Immature natural killer cell (primary cell): ENCODE data around the gene ULK1. TPM values are rescaled to one million over a fixed set of nuclear protein-coding genes. Genes with fewer than 3 reads are reported as not detected.
A peak's percentile ranks its signal among the peaks of the same experiment; 100 is the strongest.
"Not testable (repeated sequence)": the region's sequence is repeated elsewhere in the genome, so short reads cannot be mapped to it uniquely, and the experiment has no call there.

Experiments
- DNase-seq, 3 donors: peaks; one replicate each; pipeline ENCODE4 v3.0.0; 2022; ENCODE audit warnings: mixed read lengths in 1 of 3
- H3K27ac Mint-ChIP-seq, 6 donors: one replicate each; pipeline ENCODE4 v1.8.0; 2020; ENCODE audit warnings: mixed read lengths in 6 of 6, mild to moderate bottlenecking in 5 of 6, inconsistent platforms in 4 of 6, moderate library complexity in 3 of 6
- H3K27me3 Mint-ChIP-seq, 3 donors: one replicate each; pipeline ENCODE4 v1.8.0; 2020 to 2021; ENCODE audit warnings: low read depth in 3 of 3, mild to moderate bottlenecking in 3 of 3, mixed read lengths in 3 of 3, moderate library complexity in 3 of 3, inconsistent platforms in 1 of 3
- H3K36me3 Mint-ChIP-seq, 3 donors: one replicate each; pipeline ENCODE4 v1.8.0; 2020; ENCODE audit warnings: mixed read lengths in 3 of 3, inconsistent platforms in 2 of 3, mild to moderate bottlenecking in 2 of 3
- H3K4me1 Mint-ChIP-seq, 2 donors: one replicate each; pipeline ENCODE4 v1.8.0; 2020; ENCODE audit warnings: inconsistent platforms in 2 of 2, mild to moderate bottlenecking in 2 of 2, mixed read lengths in 2 of 2, moderate library complexity in 1 of 2
- H3K4me3 Mint-ChIP-seq, 5 donors: one replicate each; pipeline ENCODE4 v1.8.0; 2020; ENCODE audit warnings: mild to moderate bottlenecking in 5 of 5, mixed read lengths in 5 of 5, inconsistent platforms in 3 of 5, moderate library complexity in 3 of 5
- H3K9me3 Mint-ChIP-seq, 6 donors: one replicate each; pipeline ENCODE4 v1.8.0; 2020; ENCODE audit warnings: mild to moderate bottlenecking in 6 of 6, mixed read lengths in 6 of 6, inconsistent platforms in 4 of 6, moderate library complexity in 3 of 6
- polyA plus RNA-seq, 3 donors: library from polyadenylated mRNA; unstranded; fragments of 300-500 nt; fragmentation: Illumina TruSeq; gene quantifications; one replicate each; pipeline ENCODE4 v1.2.3, GENCODE V29; 2021

Gene ULK1
- polyA plus RNA-seq, 3 donors from 2014 or later = 0.36 to 1.2 TPM; not detected in 1

- not testable (repeated sequence) for H3K9me3 Mint-ChIP-seq, H3K27me3 Mint-ChIP-seq, H3K36me3 Mint-ChIP-seq, DNase-seq
- H3K4me3 Mint-ChIP-seq = peak overlapping the region in 2 of 5 donors; percentile 27 to 35
- peak overlapping the region in 2 of 6 donors; percentile 21 to 55 for H3K27ac Mint-ChIP-seq
- H3K4me1 Mint-ChIP-seq = peaks cover 11 to 12% of the 10 kb centered on the region in 2 donors
These were observed 2.7 kb upstream of the ULK1 start for GRCh38 chr12:131891722-131892121.

- peak overlapping the region in 4 of 6 donors; percentile 42 to 59 (median 54) for H3K27ac Mint-ChIP-seq
- peaks cover 0 to 5% (median 4%) of the 10 kb centered on the region in 3 donors for H3K27me3 Mint-ChIP-seq
- peaks cover 11 to 19% of the 10 kb centered on the region in 2 donors for H3K4me1 Mint-ChIP-seq
- no peaks in the 10 kb centered on the region for H3K36me3 Mint-ChIP-seq
- H3K4me3 Mint-ChIP-seq = peak overlapping the region in 4 of 5 donors; percentile 48 to 64 (median 62)
- H3K9me3 Mint-ChIP-seq = peaks cover 0 to 1% (median 0%) of the 10 kb centered on the region in 6 donors
- no peak for DNase-seq
These were observed 1.5 kb upstream of the ULK1 start for GRCh38 chr12:131892711-131893604.

- Mint-ChIP-seq H3K4me3 (peak overlapping the region; percentile 41 to 74 (median 62)), H3K4me1 (peaks cover 11 to 24% of the 10 kb centered on the region in 2 donors), H3K9me3 (peaks cover 0 to 1% (median 0%) of the 10 kb centered on the region in 6 donors), H3K27ac (peak overlapping the region in 5 of 6 donors; percentile 29 to 59 (median 35)), H3K27me3 (peaks cover 0 to 5% (median 4%) of the 10 kb centered on the region in 3 donors), H3K36me3 (no peaks in the 10 kb centered on the region)
- DNase-seq = no peak
These were observed 663 bp upstream of the ULK1 start for GRCh38 chr12:131893605-131894312.

GRCh38 chr12:131894981-131895639 is 688 bp downstream of the ULK1 start:
- Mint-ChIP-seq H3K4me3 (peak overlapping the region; percentile 83 to 86 (median 85)), H3K36me3 (peaks cover 0 to 2% (median 0%) of the 10 kb centered on the region in 3 donors)

GRCh38 chr12:131895640-131896079 is 1.2 kb downstream of the ULK1 start:
- no peak for DNase-seq
- Mint-ChIP-seq H3K9me3 (no peaks in the 10 kb centered on the region), H3K27me3 (peaks cover 0 to 5% (median 4%) of the 10 kb centered on the region in 3 donors), H3K27ac (peak overlapping the region; percentile 64 to 93 (median 87)), H3K4me1 (peaks cover 11 to 26% of the 10 kb centered on the region in 2 donors), H3K36me3 (peaks cover 0 to 3% (median 0%) of the 10 kb centered on the region in 3 donors), H3K4me3 (peak overlapping the region; percentile 83 to 86 (median 85))

More at GRCh38 chr12:131894981-131895639, 688 bp downstream of the ULK1 start:
- H3K4me1 Mint-ChIP-seq = peaks cover 11 to 25% of the 10 kb centered on the region in 2 donors
- H3K27me3 Mint-ChIP-seq = peaks cover 0 to 5% (median 4%) of the 10 kb centered on the region in 3 donors
- DNase-seq = no peak
- H3K9me3 Mint-ChIP-seq = peaks cover 0 to 1% (median 0%) of the 10 kb centered on the region in 6 donors
- H3K27ac Mint-ChIP-seq = peak overlapping the region; percentile 64 to 93 (median 87)

GRCh38 chr12:131896080-131896810 is 1.8 kb downstream of the ULK1 start:
- Mint-ChIP-seq H3K4me3 (peak overlapping the region; percentile 83 to 86 (median 85)), H3K36me3 (peaks cover 0 to 3% (median 0%) of the 10 kb centered on the region in 3 donors), H3K9me3 (no peaks in the 10 kb centered on the region), H3K27ac (peak overlapping the region in 5 of 6 donors; percentile 49 to 93 (median 81)), H3K27me3 (peaks cover 0 to 5% (median 4%) of the 10 kb centered on the region in 3 donors), H3K4me1 (peaks cover 11 to 29% of the 10 kb centered on the region in 2 donors)
- peak; percentile 75 to 80 (median 78) for DNase-seq

DNA sequence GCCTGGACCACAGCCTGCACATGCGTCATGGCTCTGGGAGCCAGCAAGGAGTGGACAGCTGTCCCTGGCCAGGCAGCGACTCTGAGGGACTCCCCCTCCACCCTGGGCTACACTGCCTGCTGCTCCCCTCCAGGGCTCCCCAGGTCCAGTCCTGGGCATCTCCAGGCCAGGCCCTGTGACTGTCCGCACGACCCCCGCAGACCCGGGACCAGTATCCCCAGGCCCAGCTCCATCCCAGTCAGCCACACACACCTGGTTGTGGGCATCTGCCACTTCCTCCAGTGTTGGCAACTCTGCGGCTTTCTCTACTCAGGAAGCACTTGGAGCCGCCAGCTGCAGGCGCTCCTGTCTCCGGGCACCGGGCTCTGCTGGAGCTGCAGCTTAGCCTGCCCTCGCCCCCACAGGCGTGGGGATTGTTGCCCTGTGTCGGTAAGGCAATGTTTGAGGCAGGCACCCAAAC is 2.4 kb downstream of the ULK1 start:
- peak overlapping the region in 5 of 6 donors; percentile 40 to 84 (median 49) for H3K27ac Mint-ChIP-seq
- H3K9me3 Mint-ChIP-seq = no peaks in the 10 kb centered on the region
- peaks cover 11 to 34% of the 10 kb centered on the region in 2 donors for H3K4me1 Mint-ChIP-seq
- peaks cover 0 to 3% (median 0%) of the 10 kb centered on the region in 3 donors for H3K36me3 Mint-ChIP-seq
- H3K4me3 Mint-ChIP-seq = peak overlapping the region; percentile 59 to 86 (median 85)
- H3K27me3 Mint-ChIP-seq = peaks cover 0 to 5% (median 5%) of the 10 kb centered on the region in 3 donors
- DNase-seq = no peak

DNA sequence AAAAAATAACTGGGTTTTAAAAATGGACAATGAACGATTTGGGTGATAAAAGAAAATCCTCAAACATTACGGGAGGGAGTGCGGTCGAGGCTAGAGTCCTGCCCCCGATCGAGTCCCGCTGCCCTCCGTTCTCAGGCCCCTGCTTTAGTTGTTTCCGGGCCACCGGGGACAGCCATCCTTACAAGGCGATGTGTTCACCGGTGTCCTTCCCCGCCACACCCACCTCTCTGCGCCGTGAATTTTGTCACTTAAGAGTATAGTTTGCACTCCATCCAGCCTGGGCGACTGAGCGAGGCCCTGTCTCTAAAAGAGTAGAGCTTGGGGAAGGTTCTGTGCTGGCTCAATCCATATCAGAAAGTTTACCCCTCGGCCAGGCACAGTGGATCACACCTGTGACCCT is 2.9 kb downstream of the ULK1 start:
- peaks cover 11 to 37% of the 10 kb centered on the region in 2 donors for H3K4me1 Mint-ChIP-seq
- no peaks in the 10 kb centered on the region for H3K9me3 Mint-ChIP-seq
- H3K27me3 Mint-ChIP-seq = peaks cover 0 to 5% (median 5%) of the 10 kb centered on the region in 3 donors
- H3K4me3 Mint-ChIP-seq = peak overlapping the region; percentile 38 to 86 (median 83)
- DNase-seq = no peak
- H3K36me3 Mint-ChIP-seq = peaks cover 0 to 3% (median 0%) of the 10 kb centered on the region in 3 donors
- peak overlapping the region in 4 of 6 donors; percentile 14 to 84 (median 43) for H3K27ac Mint-ChIP-seq

GRCh38 chr12:131897875-131898274 is 3.5 kb downstream of the ULK1 start:
- H3K27ac Mint-ChIP-seq = peak overlapping the region in 2 of 6 donors; percentile 16 to 30
- H3K9me3 Mint-ChIP-seq = no peaks in the 10 kb centered on the region
- H3K27me3 Mint-ChIP-seq = peaks cover 0 to 4% (median 3%) of the 10 kb centered on the region in 3 donors
- H3K4me3 Mint-ChIP-seq = peak overlapping the region in 4 of 5 donors; percentile 12 to 58 (median 23)
- peaks cover 0 to 3% (median 0%) of the 10 kb centered on the region in 3 donors for H3K36me3 Mint-ChIP-seq
- no peak for DNase-seq
- H3K4me1 Mint-ChIP-seq = peaks cover 11 to 38% of the 10 kb centered on the region in 2 donors

GRCh38 chr12:131900397-131900796 is 6.0 kb downstream of the ULK1 start:
- no peak overlapping the region for H3K4me3 Mint-ChIP-seq
- peaks cover 4 to 38% of the 10 kb centered on the region in 2 donors for H3K4me1 Mint-ChIP-seq

GRCh38 chr12:131901431-131902331 is 7.3 kb downstream of the ULK1 start:
- Mint-ChIP-seq H3K36me3 (peaks cover 0 to 3% (median 0%) of the 10 kb centered on the region in 3 donors), H3K9me3 (no peaks in the 10 kb centered on the region), H3K27me3 (peaks cover 0 to 4% (median 2%) of the 10 kb centered on the region in 3 donors), H3K27ac (no peak overlapping the region), H3K4me1 (peaks cover 0 to 35% of the 10 kb centered on the region in 2 donors), H3K4me3 (no peak overlapping the region)
- no peak for DNase-seq

More at GRCh38 chr12:131900397-131900796, 6.0 kb downstream of the ULK1 start:
- H3K9me3 Mint-ChIP-seq = no peaks in the 10 kb centered on the region
- DNase-seq = no peak
- H3K27ac Mint-ChIP-seq = no peak overlapping the region
- peaks cover 0 to 4% (median 4%) of the 10 kb centered on the region in 3 donors for H3K27me3 Mint-ChIP-seq
- H3K36me3 Mint-ChIP-seq = peaks cover 0 to 3% (median 0%) of the 10 kb centered on the region in 3 donors
